Stomach smooth muscle (tissue), 2 donors: ENCODE measurements around the gene SLC9A1.

Source experiments
- H3K27ac ChIP-seq: one replicate; pipeline ENCODE4 v1.7.0; 2013; ENCODE audit warnings: mild to moderate bottlenecking, low read length, inconsistent platforms
- H3K27me3 ChIP-seq, 2 donors: one replicate each; pipeline ENCODE4 v1.7.0; 2013; ENCODE audit warnings: low read length in 2 of 2; ENCODE audit not compliant: insufficient read depth in 2 of 2, control insufficient read depth in 1 of 2
- H3K36me3 ChIP-seq, 2 donors: one replicate each; pipeline ENCODE4 v1.7.0; 2013; ENCODE audit warnings: low read length in 2 of 2; ENCODE audit not compliant: control insufficient read depth in 2 of 2, insufficient read depth in 2 of 2
- H3K4me1 ChIP-seq: one replicate; pipeline ENCODE4 v1.7.0; 2013; ENCODE audit warnings: low read length; ENCODE audit not compliant: control insufficient read depth, insufficient read depth
- H3K4me3 ChIP-seq, 2 donors: one replicate each; pipeline ENCODE4 v1.7.0; 2013; ENCODE audit warnings: low read length in 2 of 2
- H3K9ac ChIP-seq, 2 donors: one replicate each; pipeline ENCODE4 v1.7.0; 2013; ENCODE audit warnings: low read length in 2 of 2, mild to moderate bottlenecking in 1 of 2
- H3K9me3 ChIP-seq, 2 donors: one replicate each; pipeline ENCODE4 v1.7.0; 2013; ENCODE audit warnings: low read length in 2 of 2; ENCODE audit not compliant: control insufficient read depth in 2 of 2
- donor health status: healthy.
- donor health status: Pancreatic carcinoma.

Gene SLC9A1

DNA sequence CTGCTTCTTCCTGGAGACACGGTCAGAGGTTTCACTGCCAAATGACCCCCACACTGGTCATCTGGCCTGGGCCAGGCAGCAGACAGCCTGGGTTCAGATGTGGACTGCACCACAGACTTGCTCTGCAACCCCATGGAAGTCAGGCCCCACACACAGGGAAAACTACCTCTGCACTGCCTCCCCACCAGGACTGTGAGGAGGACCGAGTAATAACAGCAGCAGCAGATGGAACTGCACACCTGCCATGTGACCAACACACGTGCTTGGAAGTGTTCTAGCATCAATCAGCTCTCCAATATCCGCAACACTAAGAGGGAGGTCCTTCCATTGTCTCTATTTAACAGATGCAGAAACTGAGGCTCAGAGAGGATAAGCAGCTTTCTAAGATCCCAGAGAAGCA is 51.4 kb downstream of the SLC9A1 start:
- Histone ChIP-seq H3K27me3 (no peaks in the 10 kb centered on the region), H3K27ac (no peak overlapping the region), H3K36me3 (peaks cover 4 to 8% of the 10 kb centered on the region in 2 donors)

GRCh38 chr1:27102707-27103468 is 52.0 kb downstream of the SLC9A1 start:
- Histone ChIP-seq H3K4me1 (peaks cover 26% of the 10 kb centered on the region), H3K9me3 (no peaks in the 10 kb centered on the region), H3K27ac (no peak overlapping the region), H3K9ac (no peak overlapping the region), H3K36me3 (peaks cover 4 to 8% of the 10 kb centered on the region in 2 donors), H3K27me3 (no peaks in the 10 kb centered on the region), H3K4me3 (no peak overlapping the region)

More for the DNA sequence above, 51.4 kb downstream of the SLC9A1 start:
- H3K9ac ChIP-seq = no peak overlapping the region
- peaks cover 25% of the 10 kb centered on the region for H3K4me1 ChIP-seq
- no peaks in the 10 kb centered on the region for H3K9me3 ChIP-seq
- H3K4me3 ChIP-seq = no peak overlapping the region

- H3K4me1 ChIP-seq = peaks cover 29% of the 10 kb centered on the region
- no peak overlapping the region for H3K4me3 ChIP-seq
- peaks cover 4 to 8% of the 10 kb centered on the region in 2 donors for H3K36me3 ChIP-seq
- no peaks in the 10 kb centered on the region for H3K27me3 ChIP-seq
- no peaks in the 10 kb centered on the region for H3K9me3 ChIP-seq
- H3K9ac ChIP-seq = no peak overlapping the region
- no peak overlapping the region for H3K27ac ChIP-seq
Observed at GRCh38 chr1:27102134-27102706, 52.7 kb downstream of the SLC9A1 start.

GRCh38 chr1:27101696-27102095 is 53.2 kb downstream of the SLC9A1 start:
- H3K9ac ChIP-seq = no peak overlapping the region
- no peaks in the 10 kb centered on the region for H3K27me3 ChIP-seq
- no peak overlapping the region for H3K4me3 ChIP-seq
- H3K27ac ChIP-seq = no peak overlapping the region
- H3K9me3 ChIP-seq = no peaks in the 10 kb centered on the region
- peaks cover 4 to 8% of the 10 kb centered on the region in 2 donors for H3K36me3 ChIP-seq
- peaks cover 29% of the 10 kb centered on the region for H3K4me1 ChIP-seq

GRCh38 chr1:27101054-27101491 is 53.9 kb downstream of the SLC9A1 start:
- Histone ChIP-seq H3K27me3 (no peaks in the 10 kb centered on the region), H3K9ac (no peak overlapping the region), H3K4me1 (peaks cover 29% of the 10 kb centered on the region), H3K9me3 (no peaks in the 10 kb centered on the region), H3K4me3 (no peak overlapping the region), H3K36me3 (peaks cover 4 to 6% of the 10 kb centered on the region in 2 donors), H3K27ac (no peak overlapping the region)

- Histone ChIP-seq H3K27ac (peak overlapping the region; percentile 66), H3K4me1 (peaks cover 29% of the 10 kb centered on the region), H3K9ac (no peak overlapping the region), H3K27me3 (no peaks in the 10 kb centered on the region), H3K36me3 (peaks cover under 1 to 4% of the 10 kb centered on the region in 2 donors), H3K4me3 (no peak overlapping the region), H3K9me3 (no peaks in the 10 kb centered on the region)
Observed at GRCh38 chr1:27100335-27101053, 54.4 kb downstream of the SLC9A1 start.

GRCh38 chr1:27099587-27100334 is 55.2 kb downstream of the SLC9A1 start:
- Histone ChIP-seq H3K27ac (peak overlapping the region; percentile 66), H3K36me3 (peaks cover 0 to 2% of the 10 kb centered on the region in 2 donors), H3K4me1 (peaks cover 29% of the 10 kb centered on the region), H3K9ac (peak overlapping the region; percentile 6 to 29), H3K27me3 (no peaks in the 10 kb centered on the region), H3K9me3 (no peaks in the 10 kb centered on the region), H3K4me3 (no peak overlapping the region)

- peak overlapping the region in 1 of 2 donors; percentile 6 for H3K9ac ChIP-seq
- H3K9me3 ChIP-seq = no peaks in the 10 kb centered on the region
- peaks cover 29% of the 10 kb centered on the region for H3K4me1 ChIP-seq
- no peak overlapping the region for H3K4me3 ChIP-seq
- H3K27ac ChIP-seq = peak overlapping the region; percentile 66
- no peaks in the 10 kb centered on the region for H3K36me3 ChIP-seq
- H3K27me3 ChIP-seq = no peaks in the 10 kb centered on the region
Observed at GRCh38 chr1:27099135-27099586, 55.8 kb downstream of the SLC9A1 start.

DNA sequence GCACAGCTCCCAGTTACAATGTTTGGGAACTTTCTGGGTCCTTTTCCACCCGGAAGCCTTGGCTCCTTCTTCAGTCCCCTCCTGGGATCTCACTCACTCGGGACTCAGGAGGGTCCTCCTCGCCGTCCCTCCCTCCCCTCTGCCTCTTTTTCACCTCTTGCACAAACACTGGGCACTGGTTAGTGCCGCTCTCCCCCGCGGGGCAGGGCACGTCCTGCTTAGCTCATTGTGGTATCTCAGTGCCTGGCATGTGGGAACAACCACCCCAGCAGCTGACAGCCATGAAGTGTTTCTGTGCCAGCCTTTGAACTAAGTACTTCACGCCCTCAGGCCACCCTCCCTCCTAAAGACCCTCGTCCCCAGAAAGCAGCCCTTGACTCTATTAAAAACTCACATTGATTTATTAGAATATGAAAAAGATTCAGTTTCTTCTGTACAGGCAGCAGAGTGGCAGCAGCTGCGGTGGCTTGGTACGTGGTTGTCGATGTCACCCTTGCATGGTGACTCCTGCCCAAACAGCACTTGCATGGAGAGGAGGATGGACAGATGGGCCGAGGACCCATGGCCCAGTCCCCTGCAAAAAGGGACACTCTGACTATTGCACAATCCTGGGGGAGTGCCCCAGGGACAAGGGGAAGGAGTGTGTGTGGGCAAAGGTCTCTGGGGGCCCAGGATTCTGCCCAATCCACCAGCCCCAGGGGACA is 56.3 kb downstream of the SLC9A1 start:
- Histone ChIP-seq H3K36me3 (no peaks in the 10 kb centered on the region), H3K4me1 (peaks cover 29% of the 10 kb centered on the region), H3K9ac (no peak overlapping the region), H3K27ac (peak overlapping the region; percentile 66), H3K27me3 (no peaks in the 10 kb centered on the region), H3K4me3 (no peak overlapping the region), H3K9me3 (no peaks in the 10 kb centered on the region)

DNA sequence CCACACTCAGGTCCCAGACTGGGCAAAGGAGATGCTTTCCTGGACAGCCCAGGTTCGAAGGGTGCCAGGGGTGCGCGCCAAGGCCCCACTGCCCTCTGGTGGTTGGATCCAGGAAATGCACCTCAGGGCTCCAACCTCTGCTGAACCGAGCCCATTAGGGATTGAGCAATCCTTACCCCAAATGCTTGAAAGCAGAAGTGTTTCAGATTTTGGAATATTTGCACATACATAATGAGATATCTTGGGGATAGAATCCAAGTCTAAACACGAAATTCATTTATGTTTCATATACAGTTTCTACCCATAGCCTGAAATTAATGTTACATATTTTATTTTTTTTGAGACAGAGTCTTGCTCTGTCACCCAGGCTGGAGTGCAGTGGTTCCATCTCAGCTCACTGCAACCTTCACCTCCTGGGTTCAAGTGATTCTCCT is 57.4 kb downstream of the SLC9A1 start:
- Histone ChIP-seq H3K27ac (no peak overlapping the region), H3K4me3 (no peak overlapping the region), H3K4me1 (peaks cover 23% of the 10 kb centered on the region), H3K9me3 (no peaks in the 10 kb centered on the region), H3K27me3 (no peaks in the 10 kb centered on the region), H3K36me3 (no peaks in the 10 kb centered on the region), H3K9ac (no peak overlapping the region)
